Mucosa of stomach (tissue), 1 donor: ENCODE results near the gene KLK1.
"Not testable (repeated sequence)": the region's sequence is repeated elsewhere in the genome, so short reads cannot be mapped to it uniquely, and the experiment has no call there.

Experiments used
- H3K27me3 ChIP-seq: one replicate; pipeline ENCODE4 v1.7.0; 2013; ENCODE audit warnings: mild to moderate bottlenecking, low read length; ENCODE audit not compliant: control insufficient read depth, insufficient read depth
- H3K36me3 ChIP-seq: one replicate; pipeline ENCODE4 v1.7.0; 2013; ENCODE audit warnings: low read length; ENCODE audit not compliant: control insufficient read depth, insufficient read depth
- H3K4me1 ChIP-seq: one replicate; pipeline ENCODE4 v1.7.0; 2013; ENCODE audit warnings: mild to moderate bottlenecking, low read length; ENCODE audit not compliant: control insufficient read depth, insufficient read depth
- H3K4me3 ChIP-seq: one replicate; pipeline ENCODE4 v1.7.0; 2013; ENCODE audit warnings: low read length
- H3K9ac ChIP-seq: one replicate; pipeline ENCODE4 v1.7.0; 2013; ENCODE audit warnings: mild to moderate bottlenecking, low read length, moderate library complexity
- H3K9me3 ChIP-seq: one replicate; pipeline ENCODE4 v1.7.0; 2013; ENCODE audit warnings: mild to moderate bottlenecking, low read length, moderate library complexity; ENCODE audit not compliant: control insufficient read depth
- donor health status: Pancreatic carcinoma.

Gene KLK1

GRCh38 chr19:50779504-50780457 lies 43.8 kb downstream of the KLK1 start:
- H3K27me3 ChIP-seq: peaks cover 39% of the 10 kb centered on the region

GRCh38 chr19:50778906-50779430 lies 44.6 kb downstream of the KLK1 start:
- Histone ChIP-seq H3K4me1 (no peaks in the 10 kb centered on the region), H3K9me3 (no peaks in the 10 kb centered on the region), H3K36me3 (no peaks in the 10 kb centered on the region), H3K4me3 (no peak overlapping the region), H3K27me3 (peaks cover 39% of the 10 kb centered on the region), H3K9ac (no peak overlapping the region)

More at GRCh38 chr19:50779504-50780457, 43.8 kb downstream of the KLK1 start:
- Histone ChIP-seq H3K9ac (no peak overlapping the region), H3K9me3 (no peaks in the 10 kb centered on the region), H3K36me3 (no peaks in the 10 kb centered on the region), H3K4me3 (no peak overlapping the region), H3K4me1 (no peaks in the 10 kb centered on the region)

GRCh38 chr19:50777830-50778303 lies 45.7 kb downstream of the KLK1 start:
- no peaks in the 10 kb centered on the region for H3K4me1 ChIP-seq
- H3K9me3 ChIP-seq: no peaks in the 10 kb centered on the region
- H3K27me3 ChIP-seq: peaks cover 34% of the 10 kb centered on the region
- H3K36me3 ChIP-seq: no peaks in the 10 kb centered on the region
- H3K4me3 ChIP-seq: no peak overlapping the region
- no peak overlapping the region for H3K9ac ChIP-seq

- H3K4me3 ChIP-seq: no peak overlapping the region
Measured at GRCh38 chr19:50777261-50777660, 46.3 kb downstream of the KLK1 start.

GRCh38 chr19:50776131-50776530 lies 47.5 kb downstream of the KLK1 start:
- Histone ChIP-seq H3K27me3 (peaks cover 33% of the 10 kb centered on the region), H3K36me3 (no peaks in the 10 kb centered on the region), H3K9me3 (no peaks in the 10 kb centered on the region), H3K4me1 (no peaks in the 10 kb centered on the region), H3K9ac (no peak overlapping the region), H3K4me3 (no peak overlapping the region)

More at GRCh38 chr19:50777261-50777660, 46.3 kb downstream of the KLK1 start:
- Histone ChIP-seq H3K9me3 (no peaks in the 10 kb centered on the region), H3K9ac (no peak overlapping the region), H3K36me3 (no peaks in the 10 kb centered on the region), H3K27me3 (peaks cover 34% of the 10 kb centered on the region), H3K4me1 (no peaks in the 10 kb centered on the region)

GRCh38 chr19:50773454-50773853 lies 50.1 kb downstream of the KLK1 start:
- H3K27me3 ChIP-seq: peaks cover 13% of the 10 kb centered on the region
- not testable (repeated sequence) for H3K4me1 ChIP-seq, H3K9me3 ChIP-seq, H3K9ac ChIP-seq, H3K36me3 ChIP-seq, H3K4me3 ChIP-seq

GRCh38 chr19:50772912-50773311 lies 50.7 kb downstream of the KLK1 start:
- not testable (repeated sequence) for H3K27me3 ChIP-seq, H3K4me3 ChIP-seq, H3K36me3 ChIP-seq, H3K4me1 ChIP-seq, H3K9ac ChIP-seq, H3K9me3 ChIP-seq

GRCh38 chr19:50772476-50772875 lies 51.1 kb downstream of the KLK1 start:
- Histone ChIP-seq H3K27me3 (peaks cover 3% of the 10 kb centered on the region), H3K9me3 (no peaks in the 10 kb centered on the region), H3K4me3 (no peak overlapping the region), H3K4me1 (no peaks in the 10 kb centered on the region), H3K9ac (no peak overlapping the region), H3K36me3 (no peaks in the 10 kb centered on the region)

GRCh38 chr19:50770888-50771287 lies 52.7 kb downstream of the KLK1 start:
- no peaks in the 10 kb centered on the region for H3K9me3 ChIP-seq
- no peaks in the 10 kb centered on the region for H3K27me3 ChIP-seq
- no peak overlapping the region for H3K9ac ChIP-seq
- no peaks in the 10 kb centered on the region for H3K4me1 ChIP-seq
- H3K36me3 ChIP-seq: no peaks in the 10 kb centered on the region
- H3K4me3 ChIP-seq: no peak overlapping the region

- not testable (repeated sequence) for H3K9ac ChIP-seq, H3K27me3 ChIP-seq, H3K4me1 ChIP-seq, H3K36me3 ChIP-seq, H3K9me3 ChIP-seq, H3K4me3 ChIP-seq
Measured at GRCh38 chr19:50770164-50770563, 53.4 kb downstream of the KLK1 start, which contains the start of gene GPR32. Gene GPR32 (plus strand): TSS chr19:50770464. CDS start chr19:50770601, 137 bp downstream.
